Activated effector memory CD4-positive, alpha-beta T cell treated with anti-CD3 and anti-CD28 coated beads, Interleukin-2, amount 50 U/mL, for 16 hours (primary cell): ENCODE data around the gene USH1C.

Source experiments
- DNase-seq: peaks from one replicate; pipeline ENCODE4 v3.0.0-alpha.2; 2020

USH1C gene

GRCh38 chr11:17498058-17498457 is 46.2 kb downstream of the USH1C start:
- DNase-seq, result no peak

GRCh38 chr11:17496406-17496805 is 47.8 kb downstream of the USH1C start:
- DNase-seq, result no peak

GRCh38 chr11:17494019-17494418 is 50.2 kb downstream of the USH1C start:
- no peak for DNase-seq

DNA sequence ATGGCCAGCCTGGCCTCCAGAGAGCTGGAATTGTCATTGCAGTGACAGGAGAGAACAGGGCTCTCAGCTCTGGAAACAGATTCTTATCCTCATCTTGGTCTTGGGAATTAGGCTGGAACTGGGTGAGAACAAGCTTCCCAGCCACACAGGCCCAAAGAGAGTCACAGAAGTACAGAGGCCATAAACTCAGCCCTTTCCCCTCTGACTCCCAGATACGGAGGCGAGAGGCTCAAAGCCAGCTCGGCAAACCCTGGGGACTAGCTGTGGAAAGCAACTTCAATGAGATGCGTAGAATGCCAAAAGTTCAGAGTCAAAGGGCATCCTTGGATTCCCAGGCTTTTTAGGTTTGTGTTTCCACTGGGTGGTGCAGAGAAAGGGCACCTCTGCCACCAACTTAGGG is 53.3 kb downstream of the USH1C start:
- no peak for DNase-seq

DNA sequence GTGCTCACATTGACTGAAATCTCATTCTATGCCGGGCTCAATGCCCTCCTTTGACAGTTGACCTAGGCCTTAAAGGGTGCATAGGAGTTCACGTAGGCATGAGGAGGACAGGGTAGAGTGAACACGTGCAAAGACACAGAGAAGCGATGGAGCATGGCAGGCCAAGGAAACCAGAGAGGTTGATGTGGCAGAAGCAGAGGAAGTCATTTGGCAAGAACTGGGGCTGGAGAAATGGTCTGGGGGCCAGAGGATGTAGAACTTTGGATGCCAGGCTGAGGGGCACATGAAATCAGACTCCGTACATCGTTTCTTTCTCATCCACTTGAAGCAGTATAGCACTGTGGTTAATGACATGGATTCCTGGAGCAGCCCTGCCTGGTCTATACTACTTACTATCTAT is 54.0 kb downstream of the USH1C start:
- DNase-seq, result no peak

GRCh38 chr11:17489751-17490150 is 54.5 kb downstream of the USH1C start:
- no peak for DNase-seq

DNA sequence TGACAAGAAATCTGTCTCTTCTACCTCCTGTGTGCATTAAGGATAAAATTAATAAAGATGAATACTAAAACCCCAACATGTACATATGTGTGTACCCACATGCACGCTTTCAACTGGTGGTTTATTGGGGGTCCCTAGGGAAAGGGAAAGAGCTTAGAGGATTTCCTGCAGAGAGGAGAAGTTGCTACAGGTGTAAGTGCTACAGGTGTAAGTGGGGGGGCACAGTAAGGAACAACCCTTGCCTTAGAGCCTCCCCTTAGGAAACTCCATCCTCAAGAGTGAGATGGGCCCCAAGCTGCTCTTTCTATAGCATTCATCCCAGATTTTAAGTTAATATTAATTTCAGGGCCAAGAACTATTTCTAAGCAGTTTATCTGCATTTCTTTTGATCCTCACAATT is 55.7 kb downstream of the USH1C start:
- DNase-seq, result no peak

DNA sequence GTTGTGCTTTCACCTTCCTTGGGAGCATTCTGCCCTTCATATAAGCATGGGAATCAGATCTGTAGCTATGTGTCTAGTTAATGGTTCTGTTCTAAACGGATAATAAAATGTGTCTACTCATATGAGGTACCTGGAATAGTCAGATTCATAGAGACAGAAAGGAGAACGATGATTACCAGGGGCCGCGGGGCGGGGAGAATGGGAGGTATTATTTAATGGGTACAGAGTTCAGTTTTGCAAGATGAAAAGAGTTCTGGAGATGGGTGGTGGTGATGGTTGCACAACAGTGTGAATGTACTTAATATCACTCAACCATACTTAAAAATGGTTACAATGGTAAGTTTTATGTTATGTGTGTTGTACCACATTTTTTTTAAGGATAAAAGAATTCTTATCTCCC is 57.6 kb downstream of the USH1C start:
- DNase-seq, result no peak

GRCh38 chr11:17483505-17483904 is 60.7 kb downstream of the USH1C start:
- DNase-seq, result no peak

- DNase-seq, result no peak
These were observed 62.3 kb downstream of the USH1C start for GRCh38 chr11:17481905-17482304.

DNA sequence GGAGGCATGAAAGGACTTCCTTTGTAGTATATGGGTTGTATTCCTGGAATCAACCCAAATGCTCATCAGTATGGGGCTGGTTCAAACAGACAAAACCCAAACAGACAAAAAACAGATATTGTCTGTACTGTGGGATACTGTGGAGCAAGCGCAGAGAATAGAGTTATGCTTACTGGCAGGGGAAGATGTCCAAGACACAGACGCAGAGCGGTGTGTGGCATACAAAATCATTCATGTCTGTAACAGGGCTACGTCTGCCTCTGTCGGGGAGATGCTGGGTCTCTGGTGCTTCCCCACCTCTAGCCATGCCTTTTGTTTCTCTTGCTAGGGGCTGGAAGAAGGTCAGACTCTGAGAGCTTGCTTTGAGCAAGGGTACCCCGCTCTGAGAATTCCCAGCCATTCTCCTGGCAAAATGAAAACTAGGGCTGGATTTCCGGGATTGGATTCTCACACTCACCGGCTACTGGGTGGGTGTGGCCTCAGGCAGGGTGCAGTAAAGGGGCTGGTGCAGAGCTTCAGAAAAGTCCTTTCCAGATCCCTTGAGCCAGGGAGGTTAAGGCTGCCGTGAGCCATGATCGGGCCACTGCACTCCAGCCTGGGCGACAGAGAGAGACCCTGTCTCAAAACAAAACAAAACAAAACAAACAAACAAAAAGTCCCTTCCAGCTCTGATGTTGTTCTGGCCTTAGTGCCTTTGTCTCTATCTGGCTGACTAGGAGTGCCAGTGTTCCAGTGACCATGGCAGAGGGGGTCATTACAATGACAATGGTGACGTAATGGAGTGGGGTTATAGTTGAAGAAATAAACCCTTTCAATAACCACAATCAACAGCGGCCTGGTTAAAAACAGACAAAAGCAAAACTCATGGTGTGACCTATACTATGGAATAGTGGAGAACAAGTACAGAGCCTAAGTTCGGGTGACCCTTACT is 64.7 kb downstream of the USH1C start:
- DNase-seq, result no peak

DNA sequence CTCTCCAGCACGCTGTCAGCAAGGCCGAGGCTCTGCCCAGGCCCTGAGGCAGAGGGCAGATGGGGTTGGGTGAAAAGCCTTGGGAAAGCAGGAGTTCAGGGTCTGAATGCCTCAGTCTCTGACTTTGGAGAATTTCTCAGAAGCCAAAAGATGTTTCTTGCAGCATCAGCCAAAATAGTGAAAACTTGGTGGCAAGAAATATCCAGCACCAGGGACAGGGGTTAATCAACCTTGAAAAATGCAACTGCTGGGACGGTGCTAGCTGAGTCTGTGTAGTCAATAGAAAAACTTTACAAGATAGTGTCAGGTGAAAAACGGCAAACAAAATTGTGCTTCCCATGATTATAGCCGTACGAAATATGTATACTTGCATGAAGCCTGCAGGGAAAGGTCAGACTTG is 66.1 kb downstream of the USH1C start:
- DNase-seq, result no peak

DNA sequence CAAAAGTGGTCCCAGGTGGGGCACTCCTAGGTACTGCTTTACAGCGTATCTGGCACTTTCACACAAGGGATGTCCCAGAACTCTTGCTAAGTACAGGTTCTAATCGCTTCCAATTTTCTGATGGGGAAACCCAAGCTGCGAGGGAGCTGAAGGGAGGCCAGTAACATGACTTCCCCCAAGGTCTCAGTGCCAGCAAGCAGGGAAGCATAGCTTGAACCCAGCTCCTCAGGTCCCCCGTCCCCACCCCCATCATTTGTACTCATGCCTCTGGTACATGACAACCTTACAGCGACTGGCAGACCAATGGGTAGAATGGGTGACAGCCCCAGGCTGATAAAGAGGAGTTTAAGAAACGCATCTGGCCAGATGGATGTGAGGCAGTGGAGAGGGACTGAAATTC is 66.9 kb downstream of the USH1C start:
- DNase-seq, result no peak

DNA sequence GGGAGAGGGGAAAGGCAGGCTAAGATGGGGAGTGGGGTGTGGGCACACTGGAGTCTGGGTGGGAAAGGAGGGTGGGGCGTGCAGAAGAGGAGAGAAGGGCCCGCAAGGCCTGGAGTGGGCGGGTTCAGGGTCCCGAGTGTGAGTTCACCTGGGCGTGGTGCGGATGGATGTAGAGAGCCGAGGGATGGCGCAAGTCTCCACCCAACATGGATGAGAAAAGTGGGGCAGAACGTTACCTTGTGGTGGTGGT is 67.2 kb downstream of the USH1C start:
- no peak for DNase-seq

DNA sequence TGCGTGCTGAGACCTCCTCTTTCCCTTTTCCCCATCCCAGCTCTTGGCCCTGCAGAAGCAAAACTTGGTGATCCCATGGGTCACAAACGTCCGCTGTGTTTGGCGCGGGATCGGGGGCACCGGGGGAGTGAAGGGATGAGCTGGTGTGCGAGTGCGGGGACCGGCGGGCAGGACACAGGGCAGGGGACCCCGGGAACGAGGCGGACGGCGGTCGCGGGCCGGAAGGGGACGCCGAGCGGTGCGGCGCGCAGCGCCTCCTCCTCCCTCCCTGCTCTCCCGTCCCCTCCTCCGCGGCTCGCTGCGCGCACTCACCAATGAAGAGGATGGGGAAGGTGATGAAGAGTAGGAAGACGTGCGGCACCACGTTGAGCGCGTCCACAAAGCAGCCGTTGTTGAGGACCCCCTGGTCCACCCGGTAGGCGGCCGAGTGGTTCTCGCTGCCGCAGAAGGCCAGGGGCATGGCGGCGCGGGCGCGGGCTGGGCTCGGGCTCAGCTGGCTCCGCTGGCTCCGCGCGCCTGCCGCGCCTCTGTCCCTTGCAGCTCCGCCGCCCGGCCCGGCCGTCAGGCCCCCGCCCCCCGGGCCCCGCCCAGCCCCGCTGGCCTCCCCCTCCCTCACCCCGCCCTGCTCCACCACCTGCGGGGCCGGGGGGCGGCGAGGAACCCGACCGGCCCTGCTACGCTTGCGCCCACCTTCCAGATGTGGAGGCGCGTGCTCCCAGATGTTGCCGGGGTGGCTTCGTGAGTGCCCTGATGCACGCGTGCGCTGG is 67.7 kb downstream of the USH1C start, which contains the start of gene ABCC8:
Gene ABCC8, minus strand, starts transcription at position 529 of the 767 bp plus-strand sequence. Its CDS starts 69 bp downstream, at position 460.
- DNase-seq, result no peak

DNA sequence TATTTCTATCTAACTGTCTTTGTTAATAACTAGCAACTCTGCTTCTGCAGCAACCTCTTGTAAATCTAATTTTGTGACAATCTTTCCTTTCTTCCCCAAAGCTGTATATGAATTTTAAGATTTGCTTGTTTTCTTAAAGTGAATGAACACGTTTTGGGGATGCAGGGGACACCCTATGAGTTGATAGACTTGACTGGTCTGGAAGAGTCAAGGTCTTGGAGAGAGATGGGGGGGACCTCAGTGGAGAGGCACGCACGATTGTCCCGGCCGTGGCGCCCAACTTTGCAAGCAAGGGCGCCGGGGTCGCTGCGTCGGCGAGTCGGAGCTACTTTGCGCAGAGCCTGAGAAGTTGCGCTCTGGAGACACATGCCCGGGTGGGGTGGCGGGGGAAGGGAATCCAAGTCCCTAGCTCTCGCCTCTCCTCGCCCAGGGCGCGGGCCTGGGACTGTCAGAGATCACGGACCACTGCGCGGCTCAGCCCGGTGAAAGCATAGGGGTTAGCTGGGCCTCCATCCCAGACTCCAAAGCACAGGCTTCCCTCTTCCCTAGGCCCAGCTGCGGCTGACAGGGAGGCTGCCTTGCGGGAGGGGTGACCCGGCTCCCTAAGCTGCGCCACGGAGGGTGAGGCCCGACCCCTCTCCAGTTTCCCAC is 68.4 kb downstream of the USH1C start:
- DNase-seq, result no peak

DNA sequence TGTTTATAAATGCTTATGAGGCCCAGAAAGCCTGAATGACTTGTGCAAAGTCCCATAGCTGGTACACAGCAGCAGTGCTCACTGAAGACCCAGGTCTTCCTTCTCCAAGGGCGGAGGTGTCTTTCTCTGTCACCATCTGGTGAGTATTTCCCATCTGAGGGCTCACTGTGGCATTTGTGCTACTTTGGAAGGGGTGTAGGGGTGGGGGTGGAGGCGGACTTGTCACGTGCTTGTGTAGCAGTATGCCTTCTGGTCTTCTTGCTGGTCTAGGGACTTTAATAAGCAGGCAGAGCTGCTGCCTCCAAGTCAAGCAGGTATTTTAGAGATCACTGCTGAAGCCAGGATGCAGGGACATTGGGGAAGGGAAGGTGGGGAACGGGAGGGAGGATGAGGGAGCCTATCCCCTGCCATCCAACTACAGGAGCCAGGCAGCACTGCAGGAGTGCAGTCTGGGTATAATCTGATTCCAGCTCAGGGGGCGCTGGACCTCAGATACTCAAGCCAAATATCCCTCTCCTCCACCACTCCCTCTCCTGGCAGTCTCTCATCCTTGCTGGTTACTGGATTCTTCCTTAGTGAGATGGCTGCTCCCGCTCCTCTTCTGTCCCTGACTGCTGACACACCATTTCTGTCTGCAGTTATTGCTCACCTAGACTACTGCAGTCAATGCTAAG is 71.0 kb downstream of the USH1C start:
- DNase-seq, result no peak

- DNase-seq, result no peak
These were observed 71.7 kb downstream of the USH1C start for GRCh38 chr11:17472467-17472866.

DNA sequence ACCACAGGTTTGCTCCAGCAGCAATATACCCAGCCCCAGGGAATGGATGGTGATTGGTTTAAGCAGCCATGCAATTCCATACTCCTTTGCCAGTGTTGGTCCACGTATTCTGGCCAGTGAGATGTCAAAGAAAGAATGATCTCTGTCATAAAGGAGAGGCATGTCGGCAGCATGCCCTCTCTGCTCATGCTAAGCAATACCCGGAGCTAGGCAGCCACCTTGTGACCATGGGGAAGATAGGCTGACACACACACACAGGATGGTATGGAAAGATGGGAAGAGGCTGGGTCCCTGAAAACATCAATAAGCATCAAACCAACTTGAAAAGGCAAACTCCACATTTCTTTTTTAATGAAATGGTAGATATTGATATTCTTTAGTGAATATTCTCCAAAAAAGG is 72.7 kb downstream of the USH1C start:
- DNase-seq, result no peak

DNA sequence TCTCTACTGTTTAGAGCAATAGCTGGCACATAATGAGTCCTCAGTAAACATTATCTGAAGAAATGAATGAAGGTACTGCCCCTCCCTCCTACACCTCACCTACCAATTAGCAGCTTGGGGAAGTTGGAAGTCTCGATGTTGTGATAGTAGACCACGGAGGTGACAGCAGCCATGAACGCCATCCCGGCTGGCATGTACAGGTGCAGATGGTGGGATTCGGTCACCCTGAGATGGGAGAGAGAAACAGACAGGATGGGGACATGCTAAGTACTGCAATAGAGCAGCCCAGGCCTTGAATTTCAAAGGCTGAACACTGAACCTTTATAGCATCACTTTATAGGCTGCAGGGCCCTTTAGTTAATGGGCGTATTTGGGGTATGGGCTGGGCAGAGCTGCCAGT is 74.2 kb downstream of the USH1C start:
- no peak for DNase-seq

DNA sequence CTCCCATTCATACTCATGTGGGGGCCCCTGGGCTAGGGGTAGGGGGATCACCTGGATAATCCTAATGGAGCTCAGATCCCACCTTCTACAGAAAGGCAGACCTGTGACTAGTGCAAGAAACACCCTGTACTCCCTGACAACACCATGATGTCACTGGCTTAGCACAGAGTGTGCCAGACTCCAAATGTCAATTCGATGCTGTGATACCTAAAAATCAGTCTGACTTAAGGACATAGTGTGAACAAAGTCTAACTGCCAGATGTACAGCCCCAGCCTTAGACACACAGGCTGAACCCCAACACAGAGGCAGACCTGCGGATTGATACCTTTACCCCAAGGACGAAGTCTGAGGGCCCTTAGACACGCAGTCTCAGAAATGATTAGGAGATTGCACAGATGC is 76.1 kb downstream of the USH1C start:
- no peak for DNase-seq

DNA sequence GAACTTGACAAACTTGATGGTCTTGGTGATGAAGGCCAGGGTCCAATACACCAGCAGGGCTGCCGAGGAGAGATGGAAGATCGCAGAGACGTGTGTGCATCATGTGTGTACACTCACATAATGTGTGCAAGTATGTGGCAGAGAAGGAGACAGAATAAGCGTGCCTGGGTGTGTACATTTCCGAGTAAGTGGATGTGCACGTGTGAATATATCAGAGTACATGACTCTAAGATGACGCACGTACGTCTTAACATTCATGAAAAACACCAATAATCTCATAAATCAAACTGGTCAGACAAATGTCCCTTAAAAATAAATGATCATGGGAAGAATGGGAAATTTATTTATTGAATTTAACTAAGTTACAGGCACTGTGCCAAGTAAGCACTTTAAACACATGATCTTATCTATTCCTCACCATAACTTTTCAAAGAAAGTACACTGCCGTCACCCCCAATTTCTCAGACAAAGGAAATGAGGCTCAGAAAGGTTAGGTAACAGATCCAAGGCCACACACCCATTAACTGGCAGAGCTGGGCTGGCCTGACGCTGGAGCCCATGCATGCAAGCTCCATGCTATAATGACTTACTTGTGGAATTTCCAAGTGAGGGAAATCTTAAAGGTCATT is 80.6 kb downstream of the USH1C start:
- DNase-seq, result no peak

- no peak for DNase-seq
These were observed 81.3 kb downstream of the USH1C start for GRCh38 chr11:17462940-17463339.
